Erythroblast (primary cell): Measurements from ENCODE around the gene RBX1.
"Not testable (repeated sequence)": the region's sequence is repeated elsewhere in the genome, so short reads cannot be mapped to it uniquely, and the experiment has no call there.

Experiments used
- DNase-seq, 2 experiments: peaks; one replicate each; lab custom pipeline; 2025; lab: John Stamatoyannopoulos, UW
- GATA1 ChIP-seq: IDR thresholded peaks from 2 replicates; pipeline ENCODE4 v1.6.1; 2011; ENCODE audit warnings: low read depth, mild to moderate bottlenecking, control low read depth, low read length, moderate library complexity
- POLR2A ChIP-seq: IDR thresholded peaks from 2 replicates; pipeline ENCODE4 v1.6.1; 2011; ENCODE audit warnings: mild to moderate bottlenecking, low read length

The RBX1 gene

GRCh38 chr22:40991298-40991697 lies 40.1 kb downstream of the RBX1 start:
- DNase-seq, result no peak
- no peak for TF ChIP-seq GATA1
- TF ChIP-seq POLR2A, result no peak

GRCh38 chr22:40995821-40996220 lies 44.6 kb downstream of the RBX1 start:
- TF ChIP-seq GATA1 (no peak), POLR2A (no peak)
- no peak for DNase-seq

- DNase-seq, result no peak
- no peak for TF ChIP-seq GATA1
- TF ChIP-seq POLR2A, result no peak
Measured at GRCh38 chr22:40997520-40997919, 46.3 kb downstream of the RBX1 start.

GRCh38 chr22:41000040-41000565 lies 48.9 kb downstream of the RBX1 start:
- no peak for DNase-seq
- TF ChIP-seq POLR2A (no peak), GATA1 (no peak)

- TF ChIP-seq POLR2A (no peak), GATA1 (no peak)
Measured at GRCh38 chr22:41000941-41001721, 50.0 kb downstream of the RBX1 start.

GRCh38 chr22:41001722-41002122 lies 50.5 kb downstream of the RBX1 start:
- no peak for TF ChIP-seq GATA1
- TF ChIP-seq POLR2A, result no peak

More at GRCh38 chr22:41000941-41001721, 50.0 kb downstream of the RBX1 start:
- no peak for DNase-seq

GRCh38 chr22:41002386-41002785 lies 51.2 kb downstream of the RBX1 start:
- DNase-seq, result not testable (repeated sequence)

More at GRCh38 chr22:41001722-41002122, 50.5 kb downstream of the RBX1 start:
- DNase-seq, result no peak

- DNase-seq, result no peak
- TF ChIP-seq GATA1, result no peak
- TF ChIP-seq POLR2A, result no peak
Measured at GRCh38 chr22:41003066-41003465, 51.9 kb downstream of the RBX1 start.

GRCh38 chr22:41003976-41004375 lies 52.8 kb downstream of the RBX1 start:
- DNase-seq, result no peak
- TF ChIP-seq POLR2A (no peak), GATA1 (no peak)

GRCh38 chr22:41009222-41009948 lies 58.2 kb downstream of the RBX1 start:
- no peak for DNase-seq

GRCh38 chr22:41015003-41015402 lies 63.8 kb downstream of the RBX1 start:
- TF ChIP-seq GATA1, result no peak
- no peak for TF ChIP-seq POLR2A
- no peak for DNase-seq

More at GRCh38 chr22:41009222-41009948, 58.2 kb downstream of the RBX1 start:
- TF ChIP-seq GATA1 (no peak), POLR2A (no peak)

GRCh38 chr22:41021061-41021612 lies 70.0 kb downstream of the RBX1 start:
- DNase-seq, result no peak
- TF ChIP-seq GATA1 (no peak), POLR2A (no peak)

- TF ChIP-seq POLR2A (no peak), GATA1 (no peak)
- peak; percentile 65 to 79 for DNase-seq
Measured at GRCh38 chr22:41021613-41022454, 70.7 kb downstream of the RBX1 start.
